ENCODE data around the gene YIF1A.

DNA sequence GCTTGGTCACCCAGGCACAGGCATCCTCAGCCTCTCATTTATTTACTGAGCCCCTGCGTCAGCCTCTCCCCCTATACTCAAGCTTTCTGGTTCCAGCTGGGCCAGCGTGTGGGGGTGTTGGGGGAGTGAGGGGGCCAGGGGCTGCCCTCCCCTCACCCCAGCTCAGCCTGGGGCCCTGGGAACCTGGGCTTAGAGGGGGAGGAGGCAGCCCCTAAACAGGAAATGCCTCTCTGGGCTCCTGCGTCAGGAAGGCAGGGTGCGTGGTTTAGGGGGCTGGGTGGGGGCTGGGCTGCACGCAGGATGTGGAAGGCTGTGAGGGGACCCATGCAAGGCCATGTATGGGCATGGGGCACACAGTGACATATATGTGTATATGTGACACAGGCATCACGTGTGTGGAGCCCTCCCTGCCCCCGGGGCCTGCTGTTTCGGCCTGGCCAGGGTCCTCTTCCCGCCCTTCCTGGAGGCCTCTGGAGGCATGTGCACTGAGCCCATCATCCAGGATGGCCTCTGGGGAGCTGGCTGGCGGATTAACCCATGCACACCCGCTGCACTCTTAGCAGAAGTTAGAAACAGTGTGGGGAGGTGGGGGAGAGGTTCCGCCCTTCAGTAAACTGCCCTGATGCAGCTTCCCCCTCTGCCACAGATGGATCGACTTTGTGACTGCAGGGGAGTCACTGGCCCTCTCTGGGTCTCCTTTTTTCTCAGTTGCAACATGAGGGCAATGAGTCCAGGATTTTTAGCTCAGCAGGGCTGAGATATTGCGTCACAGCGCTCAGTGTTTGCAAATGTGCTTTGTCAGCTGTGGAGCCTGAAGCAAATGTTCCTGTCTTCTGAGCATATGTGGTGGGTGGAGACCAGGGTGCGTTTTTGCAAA, 29.0 kb upstream of the YIF1A start:
- no peak for TF ChIP-seq ZNF274 (IDR thresholded peaks at IDR 0.05; ENCODE audit: low read length)
- no peak for TF ChIP-seq ZNF274 (tag by site-specific recombination; IDR thresholded peaks at IDR 0.05; ENCODE audit: borderline replicate concordance)
- TF ChIP-seq ZNF24 (tag by site-specific recombination; IDR thresholded peaks at IDR 0.05): no peak
- no peak for TF ChIP-seq TCF7L2 (IDR thresholded peaks at IDR 0.05; ENCODE audit: borderline replicate concordance, low read depth, low read length)
- no peak for TF ChIP-seq ZFP37 (tag by site-specific recombination; IDR thresholded peaks at IDR 0.05)
- TF ChIP-seq, protein P1, sequence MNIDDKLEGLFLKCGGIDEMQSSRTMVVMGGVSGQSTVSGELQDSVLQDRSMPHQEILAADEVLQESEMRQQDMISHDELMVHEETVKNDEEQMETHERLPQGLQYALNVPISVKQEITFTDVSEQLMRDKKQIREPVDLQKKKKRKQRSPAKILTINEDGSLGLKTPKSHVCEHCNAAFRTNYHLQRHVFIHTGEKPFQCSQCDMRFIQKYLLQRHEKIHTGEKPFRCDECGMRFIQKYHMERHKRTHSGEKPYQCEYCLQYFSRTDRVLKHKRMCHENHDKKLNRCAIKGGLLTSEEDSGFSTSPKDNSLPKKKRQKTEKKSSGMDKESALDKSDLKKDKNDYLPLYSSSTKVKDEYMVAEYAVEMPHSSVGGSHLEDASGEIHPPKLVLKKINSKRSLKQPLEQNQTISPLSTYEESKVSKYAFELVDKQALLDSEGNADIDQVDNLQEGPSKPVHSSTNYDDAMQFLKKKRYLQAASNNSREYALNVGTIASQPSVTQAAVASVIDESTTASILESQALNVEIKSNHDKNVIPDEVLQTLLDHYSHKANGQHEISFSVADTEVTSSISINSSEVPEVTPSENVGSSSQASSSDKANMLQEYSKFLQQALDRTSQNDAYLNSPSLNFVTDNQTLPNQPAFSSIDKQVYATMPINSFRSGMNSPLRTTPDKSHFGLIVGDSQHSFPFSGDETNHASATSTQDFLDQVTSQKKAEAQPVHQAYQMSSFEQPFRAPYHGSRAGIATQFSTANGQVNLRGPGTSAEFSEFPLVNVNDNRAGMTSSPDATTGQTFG (tag by site-specific recombination; IDR thresholded peaks at IDR 0.05; ENCODE audit: borderline replicate concordance): no peak
- TF ChIP-seq, protein P2, sequence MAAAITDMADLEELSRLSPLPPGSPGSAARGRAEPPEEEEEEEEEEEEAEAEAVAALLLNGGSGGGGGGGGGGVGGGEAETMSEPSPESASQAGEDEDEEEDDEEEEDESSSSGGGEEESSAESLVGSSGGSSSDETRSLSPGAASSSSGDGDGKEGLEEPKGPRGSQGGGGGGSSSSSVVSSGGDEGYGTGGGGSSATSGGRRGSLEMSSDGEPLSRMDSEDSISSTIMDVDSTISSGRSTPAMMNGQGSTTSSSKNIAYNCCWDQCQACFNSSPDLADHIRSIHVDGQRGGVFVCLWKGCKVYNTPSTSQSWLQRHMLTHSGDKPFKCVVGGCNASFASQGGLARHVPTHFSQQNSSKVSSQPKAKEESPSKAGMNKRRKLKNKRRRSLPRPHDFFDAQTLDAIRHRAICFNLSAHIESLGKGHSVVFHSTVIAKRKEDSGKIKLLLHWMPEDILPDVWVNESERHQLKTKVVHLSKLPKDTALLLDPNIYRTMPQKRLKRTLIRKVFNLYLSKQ (tag by site-specific recombination; IDR thresholded peaks at IDR 0.05; ENCODE audit: borderline replicate concordance): no peak
- TF ChIP-seq, protein P3, sequence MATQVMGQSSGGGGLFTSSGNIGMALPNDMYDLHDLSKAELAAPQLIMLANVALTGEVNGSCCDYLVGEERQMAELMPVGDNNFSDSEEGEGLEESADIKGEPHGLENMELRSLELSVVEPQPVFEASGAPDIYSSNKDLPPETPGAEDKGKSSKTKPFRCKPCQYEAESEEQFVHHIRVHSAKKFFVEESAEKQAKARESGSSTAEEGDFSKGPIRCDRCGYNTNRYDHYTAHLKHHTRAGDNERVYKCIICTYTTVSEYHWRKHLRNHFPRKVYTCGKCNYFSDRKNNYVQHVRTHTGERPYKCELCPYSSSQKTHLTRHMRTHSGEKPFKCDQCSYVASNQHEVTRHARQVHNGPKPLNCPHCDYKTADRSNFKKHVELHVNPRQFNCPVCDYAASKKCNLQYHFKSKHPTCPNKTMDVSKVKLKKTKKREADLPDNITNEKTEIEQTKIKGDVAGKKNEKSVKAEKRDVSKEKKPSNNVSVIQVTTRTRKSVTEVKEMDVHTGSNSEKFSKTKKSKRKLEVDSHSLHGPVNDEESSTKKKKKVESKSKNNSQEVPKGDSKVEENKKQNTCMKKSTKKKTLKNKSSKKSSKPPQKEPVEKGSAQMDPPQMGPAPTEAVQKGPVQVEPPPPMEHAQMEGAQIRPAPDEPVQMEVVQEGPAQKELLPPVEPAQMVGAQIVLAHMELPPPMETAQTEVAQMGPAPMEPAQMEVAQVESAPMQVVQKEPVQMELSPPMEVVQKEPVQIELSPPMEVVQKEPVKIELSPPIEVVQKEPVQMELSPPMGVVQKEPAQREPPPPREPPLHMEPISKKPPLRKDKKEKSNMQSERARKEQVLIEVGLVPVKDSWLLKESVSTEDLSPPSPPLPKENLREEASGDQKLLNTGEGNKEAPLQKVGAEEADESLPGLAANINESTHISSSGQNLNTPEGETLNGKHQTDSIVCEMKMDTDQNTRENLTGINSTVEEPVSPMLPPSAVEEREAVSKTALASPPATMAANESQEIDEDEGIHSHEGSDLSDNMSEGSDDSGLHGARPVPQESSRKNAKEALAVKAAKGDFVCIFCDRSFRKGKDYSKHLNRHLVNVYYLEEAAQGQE (tag by site-specific recombination; IDR thresholded peaks at IDR 0.05): no peak
- TF ChIP-seq KLF1 (tag by site-specific recombination; IDR thresholded peaks at IDR 0.05): no peak

All from HEK293 (cell line).